ENCODE measurements around the gene PRPF31.
"Not testable (repeated sequence)": the region's sequence is repeated elsewhere in the genome, so short reads cannot be mapped to it uniquely, and the experiment has no call there.

Gene PRPF31

DNA sequence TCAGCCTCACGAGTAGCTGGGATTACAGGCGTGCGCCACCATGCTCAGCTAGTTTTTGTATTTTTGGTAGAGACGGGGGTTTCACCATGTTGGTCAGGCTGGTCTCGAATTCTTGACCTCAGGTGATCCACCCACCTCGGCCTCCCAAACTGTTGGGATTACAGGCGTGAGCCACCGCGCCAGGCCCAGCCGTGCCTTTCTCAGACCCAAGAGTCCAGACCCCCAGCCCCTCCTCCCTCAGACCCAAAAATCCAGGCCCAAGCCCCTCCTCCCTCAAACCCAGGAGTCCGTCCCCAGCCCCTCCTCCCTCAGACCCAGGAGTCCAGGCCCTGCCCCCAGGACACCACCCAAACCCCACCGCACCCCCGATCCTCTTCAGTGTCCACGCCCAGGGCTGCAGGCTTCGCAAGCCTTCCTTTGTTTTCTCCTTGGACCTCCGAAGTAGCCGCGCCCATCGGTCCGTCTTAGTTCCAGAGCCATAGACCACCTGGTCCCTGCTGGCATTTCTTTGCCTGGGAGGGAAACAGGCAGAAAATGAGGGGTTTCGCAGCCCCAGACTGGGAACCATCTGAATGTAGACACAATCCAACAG, 53.7 kb downstream of the PRPF31 start:
- peaks cover 0 to 3% (median 0%) of the 10 kb centered on the region in 5 experiments for H3K9me3 ChIP-seq (ENCODE audit: control extremely low read depth in 1 of 5, control insufficient read depth in 4 of 5, insufficient read depth in 2 of 5, low read depth in 1 of 5, low read length in 4 of 5)
- ChIA-PET POLR2A (no interaction called here), CTCF (interaction anchor here (1.0 to 5.0 kb wide), 11 partner anchors 10 to 97 kb away, joined by 3 to 28 read pairs (median 8); partner anchors contain the start of gene LENG1)
- WGBS (ENCODE audit: insufficient coverage): 94% methylated on average over 15 of the region's 21 CpGs
- peaks cover 0 to 3% (median 0%) of the 10 kb centered on the region in 5 experiments for H3K27me3 ChIP-seq (replicated peaks in 2 of 5; ENCODE audit: control insufficient read depth in 4 of 5, insufficient read depth in 5 of 5, low read length in 4 of 5)
- peaks cover 0 to 23% (median 20%) of the 10 kb centered on the region in 4 experiments for H3K4me1 ChIP-seq (ENCODE audit: control extremely low read depth in 1 of 4, control insufficient read depth in 4 of 4, insufficient read depth in 4 of 4, low read length in 3 of 4)
- no peaks in the 10 kb centered on the region for H3K36me3 ChIP-seq (ENCODE audit: control insufficient read depth in 4 of 4, insufficient read depth in 4 of 4, low read length in 3 of 4)
- no peak for DNase-seq
- H3K4me3 ChIP-seq (ENCODE audit: control insufficient read depth in 1 of 7, extremely low read depth in 1 of 7, insufficient read depth in 4 of 7, low read depth in 2 of 7, low read length in 6 of 7): no peak overlapping the region
- H3K27ac ChIP-seq (ENCODE audit: insufficient read depth in 1 of 2, low read depth in 1 of 2, low read length in 2 of 2, poor library complexity in 1 of 2, severe bottlenecking in 2 of 2): no peak overlapping the region

DNA sequence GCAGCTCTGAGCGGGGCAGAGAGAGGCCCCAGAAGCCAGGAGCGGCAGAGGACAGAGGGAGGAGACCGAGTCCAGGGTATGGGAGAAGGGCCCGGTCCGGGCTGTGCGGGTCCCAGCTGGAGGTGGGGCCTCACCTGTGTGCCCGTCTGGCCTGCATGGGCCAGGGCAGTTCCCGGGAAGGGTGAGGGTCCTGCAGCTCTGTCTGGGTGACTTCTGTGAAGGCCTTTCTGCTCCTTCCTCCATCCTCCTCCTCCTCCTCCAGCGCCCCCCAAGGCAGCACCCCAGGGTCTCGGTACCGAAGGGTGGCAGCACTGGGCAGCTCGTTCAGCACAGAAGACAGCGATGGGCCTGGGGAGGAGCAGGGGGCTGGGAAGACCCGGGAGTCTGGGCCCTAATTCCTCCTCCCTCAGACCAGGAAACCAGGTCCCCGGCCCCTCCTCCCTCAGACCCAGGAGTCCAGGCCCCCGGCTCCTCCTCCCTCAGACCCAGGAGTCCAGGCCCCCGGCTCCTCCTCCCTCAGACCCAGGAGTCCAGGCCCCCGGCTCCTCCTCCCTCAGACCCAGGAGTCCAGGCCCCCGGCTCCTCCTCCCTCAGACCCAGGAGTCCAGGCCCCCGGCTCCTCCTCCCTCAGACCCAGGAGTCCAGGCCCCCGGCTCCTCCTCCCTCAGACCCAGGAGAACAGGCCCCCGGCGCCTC, 56.3 kb downstream of the PRPF31 start:
- 98% methylated on average over 9 of the region's 23 CpGs for WGBS (ENCODE audit: insufficient coverage)
- H3K4me3 ChIP-seq (ENCODE audit: control insufficient read depth in 1 of 7, extremely low read depth in 1 of 7, insufficient read depth in 4 of 7, low read depth in 2 of 7, low read length in 6 of 7); DNase-seq; H3K27me3 ChIP-seq (replicated peaks in 2 of 5; ENCODE audit: control insufficient read depth in 4 of 5, insufficient read depth in 5 of 5, low read length in 4 of 5); H3K9me3 ChIP-seq (ENCODE audit: control extremely low read depth in 1 of 5, control insufficient read depth in 4 of 5, insufficient read depth in 2 of 5, low read depth in 1 of 5, low read length in 4 of 5); H3K27ac ChIP-seq (ENCODE audit: insufficient read depth in 1 of 2, low read depth in 1 of 2, low read length in 2 of 2, poor library complexity in 1 of 2, severe bottlenecking in 2 of 2); POLR2A ChIA-PET: not testable (repeated sequence)
- CTCF ChIA-PET: interaction anchor here (1.8 to 2.6 kb wide), 3 partner anchors 12 to 220 kb away, joined by 6 to 8 read pairs (median 8); no protein-coding TSS in a partner anchor
- H3K4me1 ChIP-seq (ENCODE audit: control extremely low read depth in 1 of 4, control insufficient read depth in 4 of 4, insufficient read depth in 4 of 4, low read length in 3 of 4): peaks cover 0 to 18% (median 15%) of the 10 kb centered on the region in 4 experiments
- H3K36me3 ChIP-seq (ENCODE audit: control insufficient read depth in 4 of 4, insufficient read depth in 4 of 4, low read length in 3 of 4): peaks cover 0 to 15% (median 3%) of the 10 kb centered on the region in 4 experiments

DNA sequence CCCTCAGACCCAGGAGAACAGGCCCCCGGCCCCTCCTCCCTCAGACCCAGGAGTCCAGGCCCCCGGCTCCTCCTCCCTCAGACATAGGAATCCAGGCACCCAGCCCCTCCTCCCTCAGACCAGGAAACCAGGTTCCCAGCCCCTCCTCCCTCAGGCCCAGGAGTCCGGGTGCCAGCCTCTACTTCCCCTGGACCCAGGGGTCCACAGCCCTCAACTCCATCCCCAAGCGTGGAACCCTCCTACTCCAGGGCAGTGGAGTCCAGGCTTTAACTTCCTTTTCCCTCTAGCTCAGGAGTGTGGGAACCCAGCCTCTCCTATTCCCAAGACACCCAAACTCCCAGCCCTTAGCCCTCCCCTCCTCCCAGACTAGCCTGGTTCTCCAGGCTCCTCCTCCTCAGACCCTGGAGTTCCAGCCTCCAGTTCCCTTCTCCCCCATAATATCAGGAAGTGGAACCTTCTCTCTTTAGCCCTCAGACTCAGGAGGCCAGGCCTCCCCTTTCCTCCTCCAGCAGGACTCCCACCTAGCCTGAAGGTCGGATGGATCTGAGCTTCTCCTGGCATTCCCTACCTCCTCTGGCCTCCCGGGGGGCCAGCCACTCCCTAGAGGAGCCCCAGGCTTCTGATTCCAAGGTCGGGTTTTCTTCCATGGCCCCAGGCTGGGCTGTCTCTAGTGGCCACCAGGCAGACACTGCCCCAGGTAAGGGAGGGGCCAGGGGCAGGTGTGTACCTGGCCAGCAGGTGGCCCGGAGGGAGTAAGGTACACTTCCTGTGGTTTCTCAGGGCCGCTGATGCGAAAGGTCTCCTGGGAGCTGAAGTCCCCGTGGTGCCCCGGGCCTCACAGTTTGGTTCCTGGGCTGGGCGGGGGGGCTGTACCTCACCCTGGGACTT, 57.2 kb downstream of the PRPF31 start, which contains the start of gene TMC4:
Gene TMC4 (minus strand): TSS at position 690 of the 888 bp plus-strand sequence. CDS start 43 bp downstream, at position 647.
- no peak within 1 kb of the TSS for H3K4me3 ChIP-seq (ENCODE audit: control insufficient read depth in 1 of 7, extremely low read depth in 1 of 7, insufficient read depth in 4 of 7, low read depth in 2 of 7, low read length in 6 of 7)
- CTCF ChIA-PET: interaction anchor here (1.3 to 2.8 kb wide), 4 partner anchors 9 to 93 kb away, joined by 8 to 12 read pairs (median 8); partner anchors contain the start of gene MBOAT7
- peak in 1 of 3 donors; percentile 32 for DNase-seq

DNA sequence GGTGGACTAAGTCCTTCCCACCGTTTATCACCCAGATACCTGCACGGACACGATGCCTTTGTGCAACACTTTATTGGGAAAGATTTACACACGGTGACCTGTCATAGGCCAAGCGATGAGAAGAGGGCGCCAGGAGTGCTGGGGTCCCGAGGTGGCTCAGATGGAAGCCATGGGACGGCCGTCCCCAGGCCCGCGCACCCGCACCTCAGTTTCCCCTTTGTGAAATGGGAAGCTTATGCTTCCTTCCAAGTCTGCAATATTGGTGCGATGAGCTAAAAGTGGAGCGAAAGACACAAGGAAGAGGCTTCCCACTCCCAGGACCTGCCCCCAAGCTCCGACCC, 57.8 kb downstream of the PRPF31 start:
- Histone ChIP-seq H3K27ac (ENCODE audit: insufficient read depth in 1 of 2, low read depth in 1 of 2, low read length in 2 of 2, poor library complexity in 1 of 2, severe bottlenecking in 2 of 2) (no peak overlapping the region), H3K9me3 (ENCODE audit: control extremely low read depth in 1 of 5, control insufficient read depth in 4 of 5, insufficient read depth in 2 of 5, low read depth in 1 of 5, low read length in 4 of 5) (no peaks in the 10 kb centered on the region), H3K27me3 (replicated peaks in 2 of 5; ENCODE audit: control insufficient read depth in 4 of 5, insufficient read depth in 5 of 5, low read length in 4 of 5) (no peaks in the 10 kb centered on the region), H3K4me3 (ENCODE audit: control insufficient read depth in 1 of 7, extremely low read depth in 1 of 7, insufficient read depth in 4 of 7, low read depth in 2 of 7, low read length in 6 of 7) (no peak overlapping the region), H3K4me1 (ENCODE audit: control extremely low read depth in 1 of 4, control insufficient read depth in 4 of 4, insufficient read depth in 4 of 4, low read length in 3 of 4) (peaks cover 0 to 16% (median 14%) of the 10 kb centered on the region in 4 experiments), H3K36me3 (ENCODE audit: control insufficient read depth in 4 of 4, insufficient read depth in 4 of 4, low read length in 3 of 4) (peaks cover 2 to 23% (median 7%) of the 10 kb centered on the region in 4 experiments)
- 54% methylated on average over 13 of the region's 15 CpGs for WGBS (ENCODE audit: insufficient coverage)
- no peak for DNase-seq
- POLR2A ChIA-PET: interaction anchor here (0.5 to 1.7 kb wide), 3 partner anchors 8 to 1499 kb away, joined by 3 to 6 read pairs (median 5); no protein-coding TSS in a partner anchor
- CTCF ChIA-PET: interaction anchor here (1.3 to 2.8 kb wide), 5 partner anchors 10 to 92 kb away, joined by 4 to 12 read pairs (median 8); partner anchors contain the start of gene MBOAT7

More for the DNA sequence above, 57.2 kb downstream of the PRPF31 start, which contains the start of gene TMC4:
- Histone ChIP-seq H3K27me3 (replicated peaks in 2 of 5; ENCODE audit: control insufficient read depth in 4 of 5, insufficient read depth in 5 of 5, low read length in 4 of 5) (no peaks in the 10 kb centered on the region), H3K27ac (ENCODE audit: insufficient read depth in 1 of 2, low read depth in 1 of 2, low read length in 2 of 2, poor library complexity in 1 of 2, severe bottlenecking in 2 of 2) (no peak within 1 kb of the TSS), H3K9me3 (ENCODE audit: control extremely low read depth in 1 of 5, control insufficient read depth in 4 of 5, insufficient read depth in 2 of 5, low read depth in 1 of 5, low read length in 4 of 5) (no peaks in the 10 kb centered on the region), H3K36me3 (ENCODE audit: control insufficient read depth in 4 of 4, insufficient read depth in 4 of 4, low read length in 3 of 4) (peaks cover 0 to 19% (median 4%) of the 10 kb centered on the region in 4 experiments), H3K4me1 (ENCODE audit: control extremely low read depth in 1 of 4, control insufficient read depth in 4 of 4, insufficient read depth in 4 of 4, low read length in 3 of 4) (peaks cover 0 to 18% (median 15%) of the 10 kb centered on the region in 4 experiments)
- WGBS (ENCODE audit: insufficient coverage): 25% methylated on average over 9 of the region's 13 CpGs
- POLR2A ChIA-PET: interaction anchor here (1.3 to 1.7 kb wide), 2 partner anchors 8 to 15 kb away, joined by 3 to 5 read pairs; no protein-coding TSS in a partner anchor

DNA sequence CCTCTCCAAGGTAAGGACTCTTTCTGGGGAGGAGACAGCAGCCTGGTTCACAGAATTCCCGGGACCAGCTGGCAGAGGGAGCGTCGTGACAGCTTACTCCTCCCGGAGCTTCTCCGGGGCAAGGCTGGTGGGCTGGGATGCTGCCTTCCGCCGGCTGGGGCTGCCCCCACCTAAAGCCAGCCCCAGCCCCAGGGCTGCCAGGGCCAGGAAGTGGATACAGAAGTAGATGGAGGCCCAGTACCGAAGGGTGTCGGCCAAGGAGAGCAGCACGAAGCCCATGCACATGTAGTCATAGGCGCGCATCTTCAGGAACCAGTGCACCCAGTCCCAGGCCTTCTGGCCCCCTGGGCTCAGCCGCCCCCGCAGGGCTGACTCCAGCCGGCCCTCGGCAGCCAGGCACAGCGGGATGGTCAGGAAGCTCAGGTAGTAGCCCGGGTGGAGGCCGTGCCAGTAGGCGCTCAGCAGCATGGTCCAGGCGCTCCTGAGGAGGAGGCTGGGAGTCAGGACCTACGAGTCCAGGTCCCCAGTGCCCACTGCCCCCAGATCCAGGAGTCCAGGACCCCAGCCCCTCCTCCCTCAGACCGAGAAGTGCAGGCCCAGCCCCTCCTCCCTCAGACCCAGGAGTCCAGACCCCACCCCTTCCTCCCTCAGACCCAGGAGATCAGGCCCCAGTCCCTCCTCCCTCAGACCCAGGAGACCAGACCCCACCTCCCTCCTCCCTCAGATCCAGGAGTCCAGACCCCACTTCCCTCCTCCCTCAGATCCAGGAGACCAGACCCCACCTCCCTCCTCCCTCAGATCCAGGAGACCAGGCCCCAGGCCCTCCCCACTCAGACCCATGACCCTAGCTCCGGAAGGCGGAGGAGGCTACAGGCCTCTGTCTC, 58.6 kb downstream of the PRPF31 start:
- H3K36me3 ChIP-seq (ENCODE audit: control insufficient read depth in 4 of 4, insufficient read depth in 4 of 4, low read length in 3 of 4): peaks cover 5 to 32% (median 15%) of the 10 kb centered on the region in 4 experiments
- peak overlapping the region in 1 of 7 experiments; percentile 8 for H3K4me3 ChIP-seq (ENCODE audit: control insufficient read depth in 1 of 7, extremely low read depth in 1 of 7, insufficient read depth in 4 of 7, low read depth in 2 of 7, low read length in 6 of 7)
- H3K27ac ChIP-seq (ENCODE audit: insufficient read depth in 1 of 2, low read depth in 1 of 2, low read length in 2 of 2, poor library complexity in 1 of 2, severe bottlenecking in 2 of 2): no peak overlapping the region
- no peaks in the 10 kb centered on the region for H3K9me3 ChIP-seq (ENCODE audit: control extremely low read depth in 1 of 5, control insufficient read depth in 4 of 5, insufficient read depth in 2 of 5, low read depth in 1 of 5, low read length in 4 of 5)
- no peak for DNase-seq
- peaks cover 0 to 16% (median 13%) of the 10 kb centered on the region in 4 experiments for H3K4me1 ChIP-seq (ENCODE audit: control extremely low read depth in 1 of 4, control insufficient read depth in 4 of 4, insufficient read depth in 4 of 4, low read length in 3 of 4)
- WGBS (ENCODE audit: insufficient coverage): 94% methylated on average over 14 of the region's 25 CpGs
- H3K27me3 ChIP-seq (replicated peaks in 2 of 5; ENCODE audit: control insufficient read depth in 4 of 5, insufficient read depth in 5 of 5, low read length in 4 of 5): no peaks in the 10 kb centered on the region
- CTCF ChIA-PET: interaction anchor here (0.6 to 2.8 kb wide), 6 partner anchors 11 to 94 kb away, joined by 3 to 12 read pairs (median 8); partner anchors contain the start of gene MBOAT7
- POLR2A ChIA-PET: interaction anchor here (0.5 to 1.7 kb wide), 3 partner anchors 9 to 1498 kb away, joined by 3 to 6 read pairs (median 5); no protein-coding TSS in a partner anchor
